ENCODE measurements around the gene RBP3. TPM values are rescaled to one million over a fixed set of nuclear protein-coding genes. Genes with fewer than 3 reads are reported as not detected.

RBP3 gene
- polyA plus RNA-seq, 2 donors, result not detected

DNA sequence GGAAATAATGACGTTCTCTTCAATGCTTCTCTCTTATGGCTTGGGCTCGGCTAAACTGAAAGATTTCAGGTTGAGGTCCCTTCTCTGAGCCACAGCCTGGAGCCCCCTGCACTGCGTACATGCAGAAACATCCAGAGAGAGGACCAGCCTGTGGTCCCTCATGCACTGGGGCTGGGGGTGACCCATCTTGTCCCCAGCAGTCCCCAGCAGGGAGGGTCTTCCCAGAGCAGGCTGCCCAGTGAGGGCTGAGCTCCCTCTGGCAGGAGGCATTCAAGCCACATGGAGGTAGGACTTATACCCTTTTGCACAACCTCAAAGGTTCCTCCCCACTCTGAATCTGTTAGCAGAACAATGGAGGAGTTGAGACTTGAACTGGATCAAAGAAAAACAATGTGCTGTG is 40.8 kb upstream of the RBP3 start:
- no peak overlapping the region for H3K27ac ChIP-seq (ENCODE audit: low read depth in 2 of 2, low read length in 1 of 2)
- H3K4me1 ChIP-seq (ENCODE audit: control insufficient read depth in 2 of 2, insufficient read depth in 2 of 2, low read length in 1 of 2), result no peaks in the 10 kb centered on the region
- WGBS, 2 donors, result 86 to 91% methylated on average over 3 of the region's 3 CpGs
- H3K4me3 ChIP-seq (ENCODE audit: low read depth in 1 of 2, low read length in 2 of 2), result no peak overlapping the region
- no peaks in the 10 kb centered on the region for H3K36me3 ChIP-seq (ENCODE audit: control insufficient read depth in 2 of 2, insufficient read depth in 2 of 2, low read length in 1 of 2)
- no peaks in the 10 kb centered on the region for H3K27me3 ChIP-seq (ENCODE audit: control insufficient read depth in 1 of 2, insufficient read depth in 2 of 2, low read length in 2 of 2)
- no peaks in the 10 kb centered on the region for H3K9me3 ChIP-seq (ENCODE audit: control insufficient read depth in 2 of 2, insufficient read depth in 1 of 2, low read depth in 1 of 2, low read length in 1 of 2)

DNA sequence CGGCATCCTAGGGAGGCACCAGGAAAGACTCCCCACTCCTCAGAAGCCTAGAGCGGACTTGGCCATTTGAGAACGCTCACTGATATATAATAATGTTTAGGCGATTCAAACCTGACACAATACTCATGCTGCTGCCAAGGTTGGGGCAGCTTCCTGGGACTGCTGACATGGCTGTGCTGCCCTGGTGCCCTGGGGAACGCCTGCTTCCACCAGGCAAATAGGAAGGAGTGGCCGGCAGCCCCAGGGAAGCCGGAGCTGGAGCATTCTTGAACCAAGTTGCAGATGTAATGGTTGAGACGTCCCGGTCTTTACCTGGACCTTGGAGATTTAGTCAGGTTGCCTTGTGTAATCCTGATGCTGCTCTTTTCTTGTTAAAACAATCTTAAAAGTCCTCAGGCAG is 39.4 kb upstream of the RBP3 start:
- Histone ChIP-seq H3K36me3 (ENCODE audit: control insufficient read depth in 2 of 2, insufficient read depth in 2 of 2, low read length in 1 of 2) (no peaks in the 10 kb centered on the region), H3K9me3 (ENCODE audit: control insufficient read depth in 2 of 2, insufficient read depth in 1 of 2, low read depth in 1 of 2, low read length in 1 of 2) (no peaks in the 10 kb centered on the region), H3K4me3 (ENCODE audit: low read depth in 1 of 2, low read length in 2 of 2) (no peak overlapping the region), H3K4me1 (ENCODE audit: control insufficient read depth in 2 of 2, insufficient read depth in 2 of 2, low read length in 1 of 2) (no peaks in the 10 kb centered on the region), H3K27me3 (ENCODE audit: control insufficient read depth in 1 of 2, insufficient read depth in 2 of 2, low read length in 2 of 2) (no peaks in the 10 kb centered on the region), H3K27ac (ENCODE audit: low read depth in 2 of 2, low read length in 1 of 2) (no peak overlapping the region)
- WGBS, 2 donors, result 72 to 80% methylated on average over 9 of the region's 9 CpGs

GRCh38 chr10:47309408-47310089 is 38.6 kb upstream of the RBP3 start:
- 89% methylated on average over 34 of the region's 34 CpGs for WGBS, 2 donors
- Histone ChIP-seq H3K4me3 (ENCODE audit: low read depth in 1 of 2, low read length in 2 of 2) (no peak overlapping the region), H3K9me3 (ENCODE audit: control insufficient read depth in 2 of 2, insufficient read depth in 1 of 2, low read depth in 1 of 2, low read length in 1 of 2) (no peaks in the 10 kb centered on the region), H3K27me3 (ENCODE audit: control insufficient read depth in 1 of 2, insufficient read depth in 2 of 2, low read length in 2 of 2) (no peaks in the 10 kb centered on the region), H3K27ac (ENCODE audit: low read depth in 2 of 2, low read length in 1 of 2) (no peak overlapping the region), H3K36me3 (ENCODE audit: control insufficient read depth in 2 of 2, insufficient read depth in 2 of 2, low read length in 1 of 2) (no peaks in the 10 kb centered on the region), H3K4me1 (ENCODE audit: control insufficient read depth in 2 of 2, insufficient read depth in 2 of 2, low read length in 1 of 2) (no peaks in the 10 kb centered on the region)

DNA sequence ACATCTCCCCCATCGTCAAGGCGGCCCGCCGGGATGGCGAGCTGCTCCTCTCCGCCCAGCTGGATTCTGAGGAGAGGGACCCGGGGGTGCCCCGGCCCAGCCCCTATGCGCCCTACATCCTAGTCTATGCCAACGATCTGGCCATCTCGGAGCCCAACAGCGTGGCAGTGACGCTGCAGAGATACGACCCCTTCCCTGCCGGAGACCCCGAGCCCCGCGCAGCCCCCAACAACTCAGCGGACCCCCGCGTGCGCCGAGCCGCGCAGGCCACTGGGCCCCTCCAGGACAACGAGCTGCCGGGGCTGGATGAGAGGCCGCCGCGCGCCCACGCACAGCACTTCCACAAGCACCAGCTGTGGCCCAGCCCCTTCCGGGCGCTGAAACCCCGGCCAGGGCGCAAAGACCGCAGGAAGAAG is 38.1 kb upstream of the RBP3 start:
- Histone ChIP-seq H3K27ac (ENCODE audit: low read depth in 2 of 2, low read length in 1 of 2) (no peak overlapping the region), H3K9me3 (ENCODE audit: control insufficient read depth in 2 of 2, insufficient read depth in 1 of 2, low read depth in 1 of 2, low read length in 1 of 2) (no peaks in the 10 kb centered on the region), H3K36me3 (ENCODE audit: control insufficient read depth in 2 of 2, insufficient read depth in 2 of 2, low read length in 1 of 2) (no peaks in the 10 kb centered on the region), H3K4me1 (ENCODE audit: control insufficient read depth in 2 of 2, insufficient read depth in 2 of 2, low read length in 1 of 2) (no peaks in the 10 kb centered on the region), H3K27me3 (ENCODE audit: control insufficient read depth in 1 of 2, insufficient read depth in 2 of 2, low read length in 2 of 2) (no peaks in the 10 kb centered on the region), H3K4me3 (ENCODE audit: low read depth in 1 of 2, low read length in 2 of 2) (no peak overlapping the region)
- 97 to 98% methylated on average over 31 to 37 of the region's 37 CpGs for WGBS, 2 donors

GRCh38 chr10:47311193-47311931 is 36.8 kb upstream of the RBP3 start:
- Histone ChIP-seq H3K36me3 (ENCODE audit: control insufficient read depth in 2 of 2, insufficient read depth in 2 of 2, low read length in 1 of 2) (no peaks in the 10 kb centered on the region), H3K4me1 (ENCODE audit: control insufficient read depth in 2 of 2, insufficient read depth in 2 of 2, low read length in 1 of 2) (no peaks in the 10 kb centered on the region), H3K27ac (ENCODE audit: low read depth in 2 of 2, low read length in 1 of 2) (no peak overlapping the region), H3K4me3 (ENCODE audit: low read depth in 1 of 2, low read length in 2 of 2) (no peak overlapping the region), H3K27me3 (ENCODE audit: control insufficient read depth in 1 of 2, insufficient read depth in 2 of 2, low read length in 2 of 2) (no peaks in the 10 kb centered on the region), H3K9me3 (ENCODE audit: control insufficient read depth in 2 of 2, insufficient read depth in 1 of 2, low read depth in 1 of 2, low read length in 1 of 2) (no peaks in the 10 kb centered on the region)
- 20 to 31% methylated on average over 10 of the region's 10 CpGs for WGBS, 2 donors

DNA sequence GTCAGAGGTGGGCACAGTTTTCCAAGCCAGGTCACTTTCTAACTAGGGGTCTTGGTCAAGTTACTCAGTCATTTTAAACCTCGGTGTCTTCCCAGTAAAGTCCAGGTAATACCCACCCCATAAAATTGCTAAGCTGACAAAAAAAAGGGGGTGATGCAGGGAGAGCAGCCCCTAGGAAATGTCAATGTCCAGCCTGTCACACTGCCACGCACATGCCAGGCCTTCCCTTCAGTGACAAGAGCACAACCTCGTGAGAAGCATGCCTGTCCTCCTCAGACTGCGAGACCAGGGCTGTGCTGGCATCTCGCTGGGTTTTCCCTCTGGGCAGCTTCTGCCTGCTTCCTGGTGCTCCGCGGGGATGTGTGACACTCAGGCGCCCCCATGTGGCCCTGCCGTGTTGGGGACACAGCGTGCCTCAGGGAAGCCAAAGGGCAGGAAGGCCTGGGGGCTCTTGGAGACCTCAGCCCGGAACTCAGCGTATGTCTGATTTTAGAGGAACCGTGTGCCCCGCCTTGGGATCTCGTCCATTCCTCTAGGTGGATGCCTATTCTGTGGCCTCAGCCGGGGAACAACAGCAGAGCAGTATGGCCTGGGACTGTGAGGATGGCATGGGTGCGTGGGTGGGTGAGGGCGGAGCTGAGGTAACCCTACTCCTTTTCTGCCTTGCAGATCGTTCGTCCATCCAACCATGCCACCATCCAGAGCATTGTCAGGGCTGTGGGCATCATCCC is 36.1 kb upstream of the RBP3 start:
- Histone ChIP-seq H3K36me3 (ENCODE audit: control insufficient read depth in 2 of 2, insufficient read depth in 2 of 2, low read length in 1 of 2) (no peaks in the 10 kb centered on the region), H3K27me3 (ENCODE audit: control insufficient read depth in 1 of 2, insufficient read depth in 2 of 2, low read length in 2 of 2) (no peaks in the 10 kb centered on the region), H3K4me3 (ENCODE audit: low read depth in 1 of 2, low read length in 2 of 2) (no peak overlapping the region), H3K4me1 (ENCODE audit: control insufficient read depth in 2 of 2, insufficient read depth in 2 of 2, low read length in 1 of 2) (no peaks in the 10 kb centered on the region), H3K9me3 (ENCODE audit: control insufficient read depth in 2 of 2, insufficient read depth in 1 of 2, low read depth in 1 of 2, low read length in 1 of 2) (no peaks in the 10 kb centered on the region), H3K27ac (ENCODE audit: low read depth in 2 of 2, low read length in 1 of 2) (no peak overlapping the region)
- WGBS, 2 donors, result 18 to 24% methylated on average over 20 of the region's 20 CpGs

- Histone ChIP-seq H3K27ac (ENCODE audit: low read depth in 2 of 2, low read length in 1 of 2) (no peak overlapping the region), H3K4me3 (ENCODE audit: low read depth in 1 of 2, low read length in 2 of 2) (no peak overlapping the region), H3K4me1 (ENCODE audit: control insufficient read depth in 2 of 2, insufficient read depth in 2 of 2, low read length in 1 of 2) (no peaks in the 10 kb centered on the region), H3K9me3 (ENCODE audit: control insufficient read depth in 2 of 2, insufficient read depth in 1 of 2, low read depth in 1 of 2, low read length in 1 of 2) (no peaks in the 10 kb centered on the region), H3K36me3 (ENCODE audit: control insufficient read depth in 2 of 2, insufficient read depth in 2 of 2, low read length in 1 of 2) (no peaks in the 10 kb centered on the region), H3K27me3 (ENCODE audit: control insufficient read depth in 1 of 2, insufficient read depth in 2 of 2, low read length in 2 of 2) (no peaks in the 10 kb centered on the region)
- 85 to 87% methylated on average over 7 of the region's 7 CpGs for WGBS, 2 donors
Observed at GRCh38 chr10:47312663-47312995, 35.5 kb upstream of the RBP3 start.

GRCh38 chr10:47314416-47314970 is 33.7 kb upstream of the RBP3 start:
- H3K36me3 ChIP-seq (ENCODE audit: control insufficient read depth in 2 of 2, insufficient read depth in 2 of 2, low read length in 1 of 2), result no peaks in the 10 kb centered on the region
- H3K27ac ChIP-seq (ENCODE audit: low read depth in 2 of 2, low read length in 1 of 2), result no peak overlapping the region
- 74 to 90% methylated on average over 9 of the region's 9 CpGs for WGBS, 2 donors
- no peaks in the 10 kb centered on the region for H3K9me3 ChIP-seq (ENCODE audit: control insufficient read depth in 2 of 2, insufficient read depth in 1 of 2, low read depth in 1 of 2, low read length in 1 of 2)
- H3K27me3 ChIP-seq (ENCODE audit: control insufficient read depth in 1 of 2, insufficient read depth in 2 of 2, low read length in 2 of 2), result no peaks in the 10 kb centered on the region
- H3K4me1 ChIP-seq (ENCODE audit: control insufficient read depth in 2 of 2, insufficient read depth in 2 of 2, low read length in 1 of 2), result no peaks in the 10 kb centered on the region
- no peak overlapping the region for H3K4me3 ChIP-seq (ENCODE audit: low read depth in 1 of 2, low read length in 2 of 2)

GRCh38 chr10:47315421-47315820 is 32.7 kb upstream of the RBP3 start:
- Histone ChIP-seq H3K27ac (ENCODE audit: low read depth in 2 of 2, low read length in 1 of 2) (no peak overlapping the region), H3K36me3 (ENCODE audit: control insufficient read depth in 2 of 2, insufficient read depth in 2 of 2, low read length in 1 of 2) (no peaks in the 10 kb centered on the region), H3K4me3 (ENCODE audit: low read depth in 1 of 2, low read length in 2 of 2) (no peak overlapping the region), H3K9me3 (ENCODE audit: control insufficient read depth in 2 of 2, insufficient read depth in 1 of 2, low read depth in 1 of 2, low read length in 1 of 2) (no peaks in the 10 kb centered on the region), H3K4me1 (ENCODE audit: control insufficient read depth in 2 of 2, insufficient read depth in 2 of 2, low read length in 1 of 2) (no peaks in the 10 kb centered on the region), H3K27me3 (ENCODE audit: control insufficient read depth in 1 of 2, insufficient read depth in 2 of 2, low read length in 2 of 2) (no peaks in the 10 kb centered on the region)
- WGBS, 2 donors, result 77 to 88% methylated on average over 2 of the region's 2 CpGs

Measured in esophagus (tissue), 2 donors.